Neural crest cell (in vitro differentiated cells): ENCODE data around the gene SNX8. TPM values are rescaled to one million over a fixed set of nuclear protein-coding genes. Genes with fewer than 3 reads are reported as not detected.

Experiments used
- DNase-seq: peaks from one replicate; pipeline ENCODE4 v3.0.0; 2021; ENCODE audit warnings: low read depth, mixed read lengths, low spot score
- H3K27ac Mint-ChIP-seq: one replicate; pipeline ENCODE4 v1.8.0; 2021; ENCODE audit warnings: mild to moderate bottlenecking, mixed read lengths; ENCODE audit not compliant: unreplicated experiment
- H3K27me3 Mint-ChIP-seq: 2 replicates; pipeline ENCODE4 v1.8.0; 2021; ENCODE audit warnings: low read depth, mild to moderate bottlenecking, mixed read lengths
- H3K36me3 Mint-ChIP-seq: 2 replicates; pipeline ENCODE4 v1.8.0; 2021; ENCODE audit warnings: low read depth, mild to moderate bottlenecking, mixed read lengths
- H3K4me1 Mint-ChIP-seq: 2 replicates; pipeline ENCODE4 v1.8.0; 2021; ENCODE audit warnings: mixed read lengths
- H3K4me3 Mint-ChIP-seq: one replicate; pipeline ENCODE4 v1.8.0; 2021; ENCODE audit warnings: mild to moderate bottlenecking, mixed read lengths
- H3K9me3 Mint-ChIP-seq: 2 replicates; pipeline ENCODE4 v1.8.0; 2021; ENCODE audit warnings: mixed read lengths
- CTCF ChIP-seq: fragments of 200-600 bp; sonication (generic); conservative IDR thresholded peaks from 2 replicates; pipeline ENCODE4 v1.5.0; 2021; ENCODE audit warnings: antibody characterized with exemption, mild to moderate bottlenecking
- total RNA-seq: library from RNA; stranded (reverse); gene quantifications from 2 replicates; pipeline ENCODE4 v1.2.1, GENCODE V29; 2021

The SNX8 gene
- total RNA-seq, 1 donor from 2014 or later: 31.8 TPM

DNA sequence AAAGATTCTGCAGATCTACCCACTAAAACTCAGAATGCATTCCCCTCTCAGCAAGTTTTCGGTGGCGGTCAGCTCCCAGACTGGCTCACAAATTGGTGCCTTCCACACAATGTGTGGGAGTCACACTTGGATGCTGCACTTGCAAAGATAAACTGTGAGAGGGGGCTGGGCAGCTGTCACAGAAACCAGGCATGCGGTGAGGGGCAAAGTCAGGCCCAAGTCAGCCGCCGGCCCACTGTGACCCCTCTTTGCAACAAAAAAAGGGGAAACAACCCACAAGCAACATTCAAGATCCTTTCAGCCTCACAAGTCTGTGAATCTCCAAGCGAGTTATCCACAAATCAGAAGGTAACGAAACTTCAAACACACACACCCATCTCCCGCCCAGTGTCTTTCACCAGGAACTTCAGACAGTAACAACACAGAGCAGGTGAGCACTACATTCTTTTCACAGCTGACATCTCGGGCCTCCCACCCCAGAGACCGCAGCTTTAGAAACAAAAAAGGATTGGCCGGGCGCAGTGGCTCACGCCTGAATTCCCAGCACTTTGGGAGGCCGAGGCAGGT is 32.0 kb downstream of the SNX8 start:
- H3K9me3 Mint-ChIP-seq: no peaks in the 10 kb centered on the region
- no peak overlapping the region for H3K4me3 Mint-ChIP-seq
- peaks cover 18% of the 10 kb centered on the region for H3K4me1 Mint-ChIP-seq
- no peaks in the 10 kb centered on the region for H3K27me3 Mint-ChIP-seq
- peak overlapping the region; percentile 89 for H3K27ac Mint-ChIP-seq
- no peak for DNase-seq
- no peak for TF ChIP-seq CTCF
- no peaks in the 10 kb centered on the region for H3K36me3 Mint-ChIP-seq

DNA sequence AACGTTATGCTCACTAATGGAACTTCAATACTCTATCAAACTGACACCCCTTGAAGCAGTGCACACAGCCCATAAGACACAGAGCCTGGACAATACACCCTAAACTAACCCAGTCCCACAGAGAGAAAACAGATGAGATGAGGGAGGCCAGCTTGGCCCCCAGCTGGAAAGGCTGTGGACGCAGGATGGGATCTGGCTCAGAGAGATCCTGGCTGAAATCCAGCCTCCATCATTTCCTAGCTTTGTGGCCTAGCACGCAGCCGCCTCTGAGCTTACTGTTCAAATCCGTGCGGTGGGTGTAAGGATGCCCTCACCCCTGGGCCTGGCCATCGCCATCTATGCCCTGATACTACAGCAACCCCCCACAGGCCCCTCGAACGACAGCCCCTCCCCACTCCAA is 32.7 kb downstream of the SNX8 start:
- Mint-ChIP-seq H3K36me3 (no peaks in the 10 kb centered on the region), H3K27me3 (no peaks in the 10 kb centered on the region), H3K9me3 (no peaks in the 10 kb centered on the region), H3K27ac (peak overlapping the region; percentile 21), H3K4me3 (no peak overlapping the region), H3K4me1 (peaks cover 18% of the 10 kb centered on the region)
- no peak for TF ChIP-seq CTCF
- DNase-seq: no peak

GRCh38 chr7:2280424-2280823 is 33.8 kb downstream of the SNX8 start:
- no peak for DNase-seq
- Mint-ChIP-seq H3K27me3 (no peaks in the 10 kb centered on the region), H3K27ac (no peak overlapping the region), H3K4me3 (no peak overlapping the region), H3K36me3 (no peaks in the 10 kb centered on the region), H3K4me1 (peaks cover 18% of the 10 kb centered on the region), H3K9me3 (no peaks in the 10 kb centered on the region)
- TF ChIP-seq CTCF: no peak

GRCh38 chr7:2279896-2280295 is 34.3 kb downstream of the SNX8 start:
- Mint-ChIP-seq H3K36me3 (no peaks in the 10 kb centered on the region), H3K9me3 (no peaks in the 10 kb centered on the region), H3K4me1 (peaks cover 18% of the 10 kb centered on the region), H3K27ac (peak overlapping the region; percentile 72), H3K27me3 (no peaks in the 10 kb centered on the region), H3K4me3 (no peak overlapping the region)
- DNase-seq: no peak
- no peak for TF ChIP-seq CTCF

GRCh38 chr7:2278026-2278425 is 36.2 kb downstream of the SNX8 start:
- TF ChIP-seq CTCF: no peak
- no peak for DNase-seq
- H3K27me3 Mint-ChIP-seq: no peaks in the 10 kb centered on the region
- no peak overlapping the region for H3K4me3 Mint-ChIP-seq
- H3K27ac Mint-ChIP-seq: no peak overlapping the region
- no peaks in the 10 kb centered on the region for H3K9me3 Mint-ChIP-seq
- H3K36me3 Mint-ChIP-seq: peaks cover 2% of the 10 kb centered on the region
- H3K4me1 Mint-ChIP-seq: peaks cover 18% of the 10 kb centered on the region
